Smooth muscle cell (in vitro differentiated cells): Measurements from ENCODE around the gene TVP23A. TPM values are rescaled to one million over a fixed set of nuclear protein-coding genes. Genes with fewer than 3 reads are reported as not detected.
"Not testable (repeated sequence)": the region's sequence is repeated elsewhere in the genome, so short reads cannot be mapped to it uniquely, and the experiment has no call there.

Experiments
- DNase-seq: peaks from one replicate; lab custom pipeline; 2025; ENCODE audit not compliant: unreplicated experiment; lab: John Stamatoyannopoulos, UW
- H2AFZ ChIP-seq: fragments of 200-600 bp; sonication (generic); 2 replicates; pipeline ENCODE4 v1.6.0; 2016; ENCODE audit warnings: antibody characterized with exemption, low read depth, mild to moderate bottlenecking
- H3F3A ChIP-seq: fragments of 200-600 bp; sonication (generic); 2 replicates; pipeline ENCODE4 v1.6.0; 2017; ENCODE audit warnings: antibody characterized with exemption, low read depth
- H3K27ac ChIP-seq: fragments of 200-600 bp; sonication (generic); 2 replicates; pipeline ENCODE4 v1.5.1; 2016; ENCODE audit warnings: low read depth, mild to moderate bottlenecking
- H3K27me3 ChIP-seq: fragments of 200-600 bp; sonication (generic); 2 replicates; pipeline ENCODE4 v1.6.1; 2016; ENCODE audit warnings: low read depth, mild to moderate bottlenecking
- H3K36me3 ChIP-seq: fragments of 200-600 bp; sonication (generic); 2 replicates; pipeline ENCODE4 v1.5.1; 2016; ENCODE audit warnings: low read depth
- H3K4me1 ChIP-seq: fragments of 200-600 bp; sonication (generic); 2 replicates; pipeline ENCODE4 v1.5.1; 2016; ENCODE audit warnings: low read depth
- H3K4me2 ChIP-seq: fragments of 200-600 bp; sonication (generic); 2 replicates; pipeline ENCODE4 v1.6.0; 2016; ENCODE audit warnings: mild to moderate bottlenecking
- H3K4me3 ChIP-seq: fragments of 200-600 bp; sonication (generic); 2 replicates; pipeline ENCODE4 v1.5.1; 2016; ENCODE audit warnings: mild to moderate bottlenecking
- H3K79me2 ChIP-seq: fragments of 200-600 bp; sonication (generic); 2 replicates; pipeline ENCODE4 v1.6.0; 2016; ENCODE audit warnings: low read depth, mild to moderate bottlenecking
- H3K9ac ChIP-seq: fragments of 200-600 bp; sonication (generic); 2 replicates; pipeline ENCODE4 v1.6.0; 2016; ENCODE audit warnings: low read depth
- H3K9me3 ChIP-seq: fragments of 200-600 bp; sonication (generic); replicated peaks from 2 replicates; pipeline ENCODE4 v1.5.1; 2016; ENCODE audit warnings: low read depth
- H4K20me1 ChIP-seq: fragments of 200-600 bp; sonication (generic); 2 replicates; pipeline ENCODE4 v1.6.0; 2016; ENCODE audit warnings: low read depth
- WGBS: methylation state at CpG from one replicate; pipeline ENCODE4 v1.1.7; 2016; ENCODE audit warnings: low lambda C conversion rate; 5-methylcytosine and 5-hydroxymethylcytosine counted together
- polyA plus RNA-seq: library from polyadenylated mRNA; unstranded; fragments of >200 nt; fragmentation: Nextera tagmentation; extraction: Ambion mirVana; gene quantifications from 2 replicates; pipeline ENCODE4 v1.2.1, GENCODE V29; 2016
- total RNA-seq: library from RNA; depleted of rRNA; stranded (reverse); fragments of >200 nt; gene quantifications from 2 replicates; pipeline ENCODE4 v1.2.3, GENCODE V29; 2014
- TF ChIP-seq, protein P1 (sequence below): fragments of 200-600 bp; sonication (generic); IDR thresholded peaks from 2 replicates; pipeline ENCODE4 v1.5.1; 2017; ENCODE audit warnings: borderline replicate concordance, mild to moderate bottlenecking, antibody characterized with exemption; ENCODE audit not compliant: insufficient read depth, poor library complexity, severe bottlenecking

Gene TVP23A
- total and polyA plus RNA-seq, 2 experiments from 2014 or later: 0.13 to 0.45 TPM

DNA sequence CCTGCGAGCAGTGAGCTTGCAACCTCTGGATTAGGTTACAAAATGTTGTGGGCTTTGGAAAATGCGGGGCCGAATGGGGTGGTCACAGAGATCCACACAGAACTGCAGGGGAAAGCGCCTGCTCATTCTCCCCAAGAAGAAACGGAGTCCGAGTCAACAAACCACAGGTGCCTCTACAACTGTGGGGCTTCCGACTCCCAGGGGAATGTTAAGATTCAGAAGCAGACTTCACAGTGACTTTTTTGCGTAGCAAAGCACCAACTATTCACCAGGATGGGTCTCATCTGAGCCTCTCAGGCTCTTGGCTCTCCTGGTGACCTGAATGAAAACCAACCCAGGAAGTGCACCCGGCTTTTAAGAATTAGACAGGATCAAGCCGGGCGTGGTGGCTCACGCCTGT lies 41.2 kb downstream of the TVP23A start:
- no peaks in the 10 kb centered on the region for H3K9me3 ChIP-seq
- H3K4me3 ChIP-seq: no peak overlapping the region
- H3K4me2 ChIP-seq: no peak overlapping the region
- no peaks in the 10 kb centered on the region for H3K27me3 ChIP-seq
- H3K79me2 ChIP-seq: no peaks in the 10 kb centered on the region
- no peaks in the 10 kb centered on the region for H4K20me1 ChIP-seq
- WGBS: 95% methylated on average over 12 of the region's 12 CpGs
- H3K27ac ChIP-seq: no peak overlapping the region
- no peaks in the 10 kb centered on the region for H3K4me1 ChIP-seq
- H3K9ac ChIP-seq: no peak overlapping the region
- no peaks in the 10 kb centered on the region for H3F3A ChIP-seq
- TF ChIP-seq, protein P1, sequence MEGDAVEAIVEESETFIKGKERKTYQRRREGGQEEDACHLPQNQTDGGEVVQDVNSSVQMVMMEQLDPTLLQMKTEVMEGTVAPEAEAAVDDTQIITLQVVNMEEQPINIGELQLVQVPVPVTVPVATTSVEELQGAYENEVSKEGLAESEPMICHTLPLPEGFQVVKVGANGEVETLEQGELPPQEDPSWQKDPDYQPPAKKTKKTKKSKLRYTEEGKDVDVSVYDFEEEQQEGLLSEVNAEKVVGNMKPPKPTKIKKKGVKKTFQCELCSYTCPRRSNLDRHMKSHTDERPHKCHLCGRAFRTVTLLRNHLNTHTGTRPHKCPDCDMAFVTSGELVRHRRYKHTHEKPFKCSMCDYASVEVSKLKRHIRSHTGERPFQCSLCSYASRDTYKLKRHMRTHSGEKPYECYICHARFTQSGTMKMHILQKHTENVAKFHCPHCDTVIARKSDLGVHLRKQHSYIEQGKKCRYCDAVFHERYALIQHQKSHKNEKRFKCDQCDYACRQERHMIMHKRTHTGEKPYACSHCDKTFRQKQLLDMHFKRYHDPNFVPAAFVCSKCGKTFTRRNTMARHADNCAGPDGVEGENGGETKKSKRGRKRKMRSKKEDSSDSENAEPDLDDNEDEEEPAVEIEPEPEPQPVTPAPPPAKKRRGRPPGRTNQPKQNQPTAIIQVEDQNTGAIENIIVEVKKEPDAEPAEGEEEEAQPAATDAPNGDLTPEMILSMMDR: no peak
- no peaks in the 10 kb centered on the region for H3K36me3 ChIP-seq
- no peak for DNase-seq
- H2AFZ ChIP-seq: no peak overlapping the region

DNA sequence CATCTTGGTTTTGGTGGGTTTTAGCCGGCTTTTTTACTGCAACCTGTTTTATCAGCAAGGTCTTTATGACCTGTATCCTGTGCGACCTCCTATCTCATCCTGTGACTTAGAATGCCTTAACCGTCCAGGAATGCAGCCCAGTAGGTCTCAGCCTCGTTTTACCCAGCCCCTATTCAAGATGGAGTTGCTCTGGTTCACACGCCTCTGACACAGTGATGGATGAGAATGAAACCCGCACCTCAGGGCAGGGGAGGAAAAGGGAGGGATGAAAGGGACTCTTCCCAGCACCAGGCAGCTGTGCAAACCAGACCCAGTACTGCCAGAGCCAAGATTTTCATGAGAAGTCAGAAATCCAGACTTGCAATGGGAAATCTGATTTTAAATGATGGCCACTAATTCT lies 41.7 kb downstream of the TVP23A start:
- not testable (repeated sequence) for H3K27me3 ChIP-seq, H2AFZ ChIP-seq, H3K36me3 ChIP-seq, H3K4me2 ChIP-seq, H3K9ac ChIP-seq, H3K27ac ChIP-seq, H3K4me3 ChIP-seq, DNase-seq, H3F3A ChIP-seq, H3K79me2 ChIP-seq, H4K20me1 ChIP-seq, H3K4me1 ChIP-seq, H3K9me3 ChIP-seq
- whole genome bisulfite sequencing: 59% methylated on average over 6 of the region's 6 CpGs

DNA sequence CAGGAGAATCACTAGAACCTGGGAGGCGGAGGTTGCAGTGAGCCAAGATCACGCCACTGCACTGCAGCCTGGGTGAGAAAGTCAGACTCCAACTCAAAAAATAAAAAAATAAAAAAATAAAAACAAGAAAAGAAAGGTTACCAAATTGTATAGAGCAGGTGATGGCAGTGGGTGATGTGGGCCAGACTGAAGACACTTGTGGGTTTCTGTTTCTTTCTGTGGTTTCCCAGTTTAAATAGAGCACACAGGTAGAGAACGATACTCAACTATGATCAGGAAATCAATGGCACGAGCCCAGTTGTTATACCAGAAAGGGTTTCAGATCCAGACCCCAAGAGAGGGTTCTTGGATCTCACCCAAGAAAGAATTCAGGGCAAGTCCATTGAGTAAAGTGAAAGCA lies 42.3 kb downstream of the TVP23A start:
- H2AFZ ChIP-seq: no peak overlapping the region
- TF ChIP-seq, protein P1: no peak
- H3K9ac ChIP-seq: no peak overlapping the region

DNA sequence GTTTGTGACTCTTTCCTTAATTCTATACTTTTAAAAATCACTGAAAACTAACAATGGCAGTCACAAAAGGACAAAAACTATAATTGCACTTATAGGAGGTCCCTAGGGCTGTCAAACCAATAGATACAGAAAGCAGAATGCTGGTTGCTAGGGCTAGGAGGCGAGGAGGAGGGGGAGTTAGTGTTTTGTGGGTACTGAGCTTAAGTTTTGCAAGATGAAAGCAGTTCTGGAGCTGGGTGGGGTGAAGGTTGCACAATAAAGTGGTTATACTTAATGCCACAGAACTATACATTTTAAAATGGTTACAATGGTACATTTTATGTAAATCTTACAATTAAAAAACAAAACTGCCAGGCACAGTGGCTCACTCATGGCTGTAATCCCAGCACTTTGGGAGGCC lies 47.7 kb downstream of the TVP23A start:
- Histone ChIP-seq H3K9ac (no peak overlapping the region), H3K9me3 (no peaks in the 10 kb centered on the region), H4K20me1 (no peaks in the 10 kb centered on the region), H3F3A (peaks cover 8% of the 10 kb centered on the region), H3K4me3 (no peak overlapping the region), H3K4me2 (no peak overlapping the region), H3K4me1 (no peaks in the 10 kb centered on the region), H3K79me2 (no peaks in the 10 kb centered on the region), H3K27ac (no peak overlapping the region), H2AFZ (no peak overlapping the region), H3K36me3 (no peaks in the 10 kb centered on the region), H3K27me3 (no peaks in the 10 kb centered on the region)
- TF ChIP-seq, protein P1: no peak
- 71% methylated on average over 1 of the region's 1 CpG for WGBS
- no peak for DNase-seq

More for the DNA sequence above, 42.3 kb downstream of the TVP23A start:
- H3K79me2 ChIP-seq: no peaks in the 10 kb centered on the region
- H3K27me3 ChIP-seq: no peaks in the 10 kb centered on the region
- no peaks in the 10 kb centered on the region for H3K36me3 ChIP-seq
- H3K4me2 ChIP-seq: no peak overlapping the region
- no peaks in the 10 kb centered on the region for H3K9me3 ChIP-seq
- H3K4me1 ChIP-seq: no peaks in the 10 kb centered on the region
- no peak overlapping the region for H3K4me3 ChIP-seq
- no peaks in the 10 kb centered on the region for H4K20me1 ChIP-seq
- no peaks in the 10 kb centered on the region for H3F3A ChIP-seq
- DNase-seq: no peak
- H3K27ac ChIP-seq: no peak overlapping the region
- WGBS: 95% methylated on average over 4 of the region's 4 CpGs
